Measurements from ENCODE around the gene PCGF3.
"Not testable (repeated sequence)": the region's sequence is repeated elsewhere in the genome, so short reads cannot be mapped to it uniquely, and the experiment has no call there.

PCGF3 gene

DNA sequence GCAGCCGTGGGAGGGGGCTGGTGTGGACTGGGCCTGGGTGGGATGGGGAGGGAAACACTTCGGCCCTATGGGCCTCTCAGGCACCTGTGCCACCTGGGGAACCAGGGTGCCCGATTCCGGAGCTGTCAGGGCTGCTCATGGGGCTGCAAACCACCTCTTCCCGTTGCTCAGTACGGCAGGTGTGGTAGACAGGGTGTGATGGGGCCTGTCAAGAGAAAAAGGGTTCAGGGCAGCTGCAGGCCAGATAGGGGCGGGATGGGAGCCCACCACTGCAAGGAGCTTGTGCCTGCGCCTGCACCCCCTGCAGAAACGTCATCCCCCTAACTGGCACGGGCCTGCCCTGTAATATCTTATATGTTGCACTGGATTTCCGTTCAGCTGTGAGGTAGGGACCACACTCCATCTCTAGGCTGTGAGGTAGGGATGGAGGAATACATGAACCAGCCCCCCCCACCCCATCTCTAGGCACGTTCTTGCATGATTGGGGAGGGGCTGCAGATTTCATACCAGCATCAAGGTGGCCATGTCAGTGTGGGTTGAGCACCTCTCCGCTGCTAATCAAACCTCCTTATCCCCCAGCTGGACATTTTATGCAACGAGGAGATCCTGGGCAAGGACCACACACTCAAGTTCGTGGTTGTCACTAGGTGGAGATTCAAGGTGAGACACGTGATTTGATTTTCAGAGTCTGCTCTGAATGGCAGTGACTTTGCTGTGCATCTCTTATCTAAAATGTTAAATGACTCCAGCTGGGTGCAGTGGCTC is 59.0 kb downstream of the PCGF3 start:
- no peak for TF ChIP-seq JUND (IDR thresholded peaks at IDR 0.05; ENCODE audit: low read depth)
- in situ Hi-C loops (cut with HindIII; ENCODE audit: low pct_unique_long_range_greater_than_20kb, low sequenced_read_pairs): no loop called here
- DNase-seq (ENCODE audit: low read depth in 1 of 2, low spot score in 1 of 2): no peak

DNA sequence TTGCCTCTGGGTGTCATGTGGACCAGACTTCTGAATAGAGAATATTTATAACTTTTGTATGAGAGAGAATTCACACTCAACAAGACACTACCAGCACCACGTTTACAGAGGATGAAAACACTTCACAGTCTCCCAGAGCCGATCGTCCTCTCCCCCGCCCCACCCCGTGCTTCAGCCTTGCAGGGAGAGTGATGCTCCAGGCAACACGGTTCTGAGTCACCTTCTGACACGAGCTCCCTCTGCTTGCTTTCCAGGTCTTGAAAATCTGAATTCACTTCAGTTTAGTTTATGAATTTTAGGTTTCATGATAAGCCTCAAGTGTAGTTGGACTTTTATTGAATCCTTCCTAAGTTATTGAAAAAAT is 60.5 kb downstream of the PCGF3 start:
- TF ChIP-seq JUND (IDR thresholded peaks at IDR 0.05; ENCODE audit: low read depth): no peak
- peak in 1 of 2 experiments; percentile 30 for DNase-seq (ENCODE audit: low read depth in 1 of 2, low spot score in 1 of 2)
- in situ Hi-C loops (cut with HindIII; ENCODE audit: low pct_unique_long_range_greater_than_20kb, low sequenced_read_pairs): no loop called here

DNA sequence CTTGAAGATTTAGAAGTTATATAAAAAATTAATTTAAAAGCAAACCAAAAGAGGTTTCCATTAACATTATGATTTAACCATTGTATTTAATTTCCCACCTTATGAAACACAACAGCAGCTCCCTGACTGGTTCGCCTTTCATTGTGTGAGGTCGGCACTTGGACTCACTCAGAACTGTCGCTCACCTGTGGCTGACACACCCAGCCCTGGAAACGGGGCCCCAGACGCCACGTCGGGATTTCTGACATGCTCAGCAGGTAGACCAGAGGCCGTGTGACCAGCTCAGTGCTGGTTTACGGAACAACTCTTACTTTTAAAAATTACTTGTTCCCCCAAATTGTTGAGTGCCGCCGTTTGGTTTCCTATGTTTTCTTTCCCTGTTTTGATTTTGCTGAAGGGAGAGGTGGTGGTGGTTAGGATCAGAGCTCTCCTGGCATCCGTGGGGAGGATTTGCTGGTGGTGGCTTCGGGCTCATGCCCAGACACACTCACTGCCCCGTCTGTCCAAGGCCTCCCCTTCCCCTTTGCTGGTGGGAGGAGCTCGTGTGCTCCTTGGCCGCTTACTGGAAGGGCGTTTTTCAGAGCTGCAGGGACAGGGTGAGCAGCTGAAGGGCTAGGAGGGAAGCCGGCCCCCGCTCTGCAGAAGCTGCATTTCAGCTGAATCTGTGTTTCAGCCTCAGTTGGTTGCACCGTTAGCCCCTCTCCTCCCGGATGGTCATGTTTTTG is 61.1 kb downstream of the PCGF3 start:
- in situ Hi-C loops (cut with HindIII; ENCODE audit: low pct_unique_long_range_greater_than_20kb, low sequenced_read_pairs): no loop called here
- no peak for TF ChIP-seq JUND (IDR thresholded peaks at IDR 0.05; ENCODE audit: low read depth)
- DNase-seq (ENCODE audit: low read depth in 1 of 2, low spot score in 1 of 2): no peak

DNA sequence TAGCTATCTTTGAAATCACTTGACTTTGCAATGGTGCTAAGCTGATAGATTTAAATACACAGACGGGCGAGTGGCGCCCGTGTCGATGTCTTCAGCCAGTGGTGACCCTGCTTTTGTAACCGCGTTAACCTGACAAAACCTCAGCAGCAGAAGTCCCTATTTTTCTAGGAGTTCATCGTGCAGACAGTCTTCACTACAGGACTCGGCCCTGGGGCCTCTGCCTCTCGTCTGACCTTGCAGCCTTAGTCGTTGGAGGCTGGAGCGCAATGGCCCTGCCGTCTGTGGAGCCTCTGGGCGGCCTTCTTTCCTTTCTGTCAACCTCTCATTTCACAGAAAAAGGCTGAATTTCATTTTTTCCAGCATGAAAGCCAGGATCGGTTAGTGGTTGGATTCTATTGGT is 62.4 kb downstream of the PCGF3 start:
- in situ Hi-C loops (cut with HindIII; ENCODE audit: low pct_unique_long_range_greater_than_20kb, low sequenced_read_pairs): no loop called here
- TF ChIP-seq JUND (IDR thresholded peaks at IDR 0.05; ENCODE audit: low read depth): no peak
- DNase-seq (ENCODE audit: low read depth in 1 of 2, low spot score in 1 of 2): no peak

DNA sequence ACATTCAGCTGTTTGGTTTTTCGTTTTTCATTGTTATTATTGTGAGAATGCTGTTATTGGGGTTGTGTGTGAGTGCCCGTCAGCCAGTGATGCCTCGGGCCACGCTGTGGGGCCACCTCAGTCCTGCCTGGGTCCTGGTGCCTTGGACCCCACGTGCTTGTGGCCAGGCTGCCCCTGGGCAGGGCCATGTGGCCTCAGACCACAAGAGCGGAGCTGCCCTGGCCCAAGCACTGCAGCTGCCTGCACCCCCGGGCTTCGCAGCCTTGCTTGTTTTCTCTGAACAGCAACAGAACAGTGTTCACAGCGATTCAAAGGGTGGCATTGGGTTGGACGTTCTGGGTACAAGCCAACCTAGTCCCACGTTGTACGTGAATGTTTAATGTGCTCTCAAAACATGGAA is 63.4 kb downstream of the PCGF3 start:
- TF ChIP-seq JUND (IDR thresholded peaks at IDR 0.05; ENCODE audit: low read depth): no peak
- in situ Hi-C loops (cut with HindIII; ENCODE audit: low pct_unique_long_range_greater_than_20kb, low sequenced_read_pairs): no loop called here
- no peak for DNase-seq (ENCODE audit: low read depth in 1 of 2, low spot score in 1 of 2)

DNA sequence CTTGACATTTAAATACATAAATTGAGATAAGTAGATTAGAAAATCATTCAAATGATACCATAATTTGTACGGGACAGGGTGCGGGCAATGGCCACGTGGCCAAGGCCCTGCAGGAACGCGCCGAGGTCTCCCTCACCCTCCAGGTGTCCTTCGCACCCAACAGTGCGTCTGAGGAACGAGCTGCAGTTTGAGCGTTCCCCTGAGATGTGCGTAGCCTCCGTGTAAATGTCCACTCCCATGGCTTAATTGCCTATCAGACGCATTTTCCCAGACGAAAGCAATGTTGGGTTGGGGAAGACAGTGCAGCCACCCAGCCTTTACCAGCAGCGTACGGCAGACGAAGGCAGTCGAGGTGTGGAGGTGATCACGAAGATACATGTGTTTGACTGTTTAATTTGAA is 63.9 kb downstream of the PCGF3 start:
- in situ Hi-C loops (cut with HindIII; ENCODE audit: low pct_unique_long_range_greater_than_20kb, low sequenced_read_pairs): no loop called here
- TF ChIP-seq JUND (IDR thresholded peaks at IDR 0.05; ENCODE audit: low read depth): no peak
- no peak for DNase-seq (ENCODE audit: low read depth in 1 of 2, low spot score in 1 of 2)

DNA sequence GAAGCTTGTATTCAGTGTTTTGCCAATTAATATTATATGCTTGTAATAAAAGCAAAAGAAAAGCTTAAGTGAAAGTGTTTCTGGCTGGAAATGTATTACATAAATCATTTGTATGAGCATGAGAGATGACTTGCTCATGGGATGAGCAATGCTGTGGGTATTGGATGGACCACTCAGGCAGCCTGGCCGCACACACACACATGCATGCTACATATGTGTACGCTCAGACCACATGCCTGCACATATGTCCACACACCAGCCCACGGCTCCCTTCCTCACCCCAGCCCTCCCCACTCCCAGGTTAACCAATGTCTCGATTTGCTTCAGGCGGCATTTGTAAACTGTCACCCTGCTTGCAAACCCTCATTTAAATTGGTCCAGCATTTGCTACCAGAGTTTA is 64.4 kb downstream of the PCGF3 start:
- in situ Hi-C loops (cut with HindIII; ENCODE audit: low pct_unique_long_range_greater_than_20kb, low sequenced_read_pairs): no loop called here
- no peak for TF ChIP-seq JUND (IDR thresholded peaks at IDR 0.05; ENCODE audit: low read depth)
- no peak for DNase-seq (ENCODE audit: low read depth in 1 of 2, low spot score in 1 of 2)

DNA sequence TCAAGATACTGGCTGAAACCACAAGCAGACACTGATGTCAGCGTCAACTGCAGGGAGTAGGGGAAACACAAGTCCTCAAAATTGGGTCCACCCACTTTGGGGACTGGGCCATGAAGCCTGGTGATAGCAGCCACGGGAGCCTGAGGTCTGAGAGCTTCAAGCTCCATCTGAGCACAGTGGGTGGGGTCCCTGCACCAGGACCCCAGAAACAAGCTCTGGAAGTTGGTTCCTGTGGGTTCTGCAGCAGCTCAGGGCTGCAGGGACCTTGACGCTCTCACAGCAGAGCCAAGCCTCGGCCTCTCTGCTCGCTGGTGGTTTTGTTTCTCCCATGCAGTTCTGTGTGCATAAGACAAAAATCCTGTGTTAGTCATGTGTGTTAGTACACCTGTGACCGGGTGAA is 65.8 kb downstream of the PCGF3 start:
- TF ChIP-seq JUND (IDR thresholded peaks at IDR 0.05; ENCODE audit: low read depth): no peak
- DNase-seq (ENCODE audit: low read depth in 1 of 2, low spot score in 1 of 2): no peak
- in situ Hi-C loops (cut with HindIII; ENCODE audit: low pct_unique_long_range_greater_than_20kb, low sequenced_read_pairs): no loop called here

DNA sequence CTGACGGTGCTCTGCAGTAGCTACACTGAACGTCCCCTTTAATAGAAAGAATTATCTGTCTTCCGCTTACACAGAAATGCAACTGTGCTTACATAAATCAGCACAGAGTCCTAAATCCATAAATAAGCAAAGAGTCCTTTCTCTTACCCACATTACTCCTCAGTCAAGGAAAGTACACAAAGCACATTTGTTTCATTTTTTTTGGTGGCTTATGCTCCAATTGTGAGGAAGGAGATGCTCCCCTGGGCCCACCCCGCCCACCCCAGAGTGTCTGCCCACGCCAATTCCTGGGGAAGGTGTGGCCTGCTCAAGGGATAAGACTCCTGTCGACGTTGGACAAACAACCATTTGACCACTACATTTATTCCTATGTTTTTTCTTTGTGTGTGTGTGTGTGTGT is 66.5 kb downstream of the PCGF3 start:
- DNase-seq (ENCODE audit: low read depth in 1 of 2, low spot score in 1 of 2): no peak
- TF ChIP-seq JUND (IDR thresholded peaks at IDR 0.05; ENCODE audit: low read depth): no peak
- in situ Hi-C loops (cut with HindIII; ENCODE audit: low pct_unique_long_range_greater_than_20kb, low sequenced_read_pairs): no loop called here

DNA sequence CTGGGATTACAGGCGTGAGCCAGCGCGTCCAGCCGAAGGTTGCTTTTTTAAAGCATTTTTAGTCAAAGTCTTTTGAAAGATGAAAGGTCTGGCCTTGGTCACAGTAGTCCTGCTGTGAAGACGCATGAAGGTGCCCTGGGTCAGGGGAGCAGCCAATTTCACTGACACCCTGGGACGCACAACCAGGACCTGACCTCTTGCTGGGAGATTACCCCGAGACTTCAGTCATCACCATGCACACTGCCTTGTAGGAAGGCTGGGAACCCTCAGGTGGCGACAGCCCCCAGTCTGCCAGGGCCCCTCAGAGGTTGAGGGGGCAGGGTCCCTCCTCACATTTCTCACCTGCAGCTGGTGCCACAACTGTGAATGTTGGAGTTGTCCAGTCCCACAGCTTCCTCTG is 67.1 kb downstream of the PCGF3 start:
- in situ Hi-C loops (cut with HindIII; ENCODE audit: low pct_unique_long_range_greater_than_20kb, low sequenced_read_pairs): no loop called here
- TF ChIP-seq JUND (IDR thresholded peaks at IDR 0.05; ENCODE audit: low read depth): no peak

DNA sequence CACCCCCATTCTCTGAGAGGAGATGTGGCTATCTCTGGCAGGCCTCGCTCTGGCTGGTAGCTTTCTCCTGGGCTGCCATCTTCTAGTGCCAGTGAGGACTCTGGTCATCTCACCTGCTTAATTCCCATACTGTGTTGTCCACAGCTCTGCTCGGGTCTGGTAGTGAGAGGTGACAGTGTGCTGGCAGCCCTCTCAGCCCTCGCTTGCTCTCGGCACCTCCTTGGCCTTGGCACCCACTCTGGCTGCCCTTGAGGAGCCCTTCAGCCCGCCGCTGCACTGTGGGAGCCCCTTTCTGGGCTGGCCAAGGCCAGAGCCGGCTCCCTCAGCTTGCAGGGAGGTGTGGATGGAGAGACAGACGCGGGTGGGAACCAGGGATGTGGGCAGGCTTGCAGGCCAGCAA is 67.6 kb downstream of the PCGF3 start:
- TF ChIP-seq JUND (IDR thresholded peaks at IDR 0.05; ENCODE audit: low read depth): no peak
- no peak for DNase-seq (ENCODE audit: low read depth in 1 of 2, low spot score in 1 of 2)
- in situ Hi-C loops (cut with HindIII; ENCODE audit: low pct_unique_long_range_greater_than_20kb, low sequenced_read_pairs): no loop called here

More for the DNA sequence above, 67.1 kb downstream of the PCGF3 start:
- DNase-seq (ENCODE audit: low read depth in 1 of 2, low spot score in 1 of 2): no peak

DNA sequence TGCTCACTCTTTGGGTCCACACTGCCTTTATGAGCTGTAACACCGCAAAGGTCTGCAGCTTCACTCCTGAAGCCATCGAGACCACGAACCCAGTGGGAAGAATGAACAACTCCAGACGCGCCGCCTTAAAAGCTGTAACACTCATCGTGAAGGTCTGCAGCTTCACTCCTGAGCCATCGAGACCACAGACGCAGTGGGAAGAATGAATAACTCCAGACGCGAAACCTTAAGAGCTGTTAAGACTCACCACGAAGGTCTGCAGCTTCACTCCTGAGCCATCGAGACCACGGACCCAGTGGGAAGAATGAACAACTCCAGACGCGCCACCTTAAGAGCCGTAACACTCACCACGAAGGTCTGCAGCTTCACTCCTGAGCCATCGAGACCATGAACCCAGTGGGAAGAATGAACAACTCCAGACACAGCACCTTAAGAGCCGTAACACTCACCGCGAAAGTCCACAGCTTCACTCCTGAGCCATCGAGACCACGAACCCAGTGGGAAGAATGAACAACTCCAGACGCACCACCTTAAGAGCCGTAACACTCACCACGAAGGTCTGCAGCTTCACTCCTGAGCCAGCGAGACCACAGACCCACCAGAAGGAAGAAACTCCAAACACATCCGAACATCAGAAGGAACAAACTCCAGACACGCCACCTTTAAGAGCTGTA is 68.9 kb downstream of the PCGF3 start:
- DNase-seq (ENCODE audit: low read depth in 1 of 2, low spot score in 1 of 2); in situ Hi-C loops (cut with HindIII; ENCODE audit: low pct_unique_long_range_greater_than_20kb, low sequenced_read_pairs): not testable (repeated sequence)

DNA sequence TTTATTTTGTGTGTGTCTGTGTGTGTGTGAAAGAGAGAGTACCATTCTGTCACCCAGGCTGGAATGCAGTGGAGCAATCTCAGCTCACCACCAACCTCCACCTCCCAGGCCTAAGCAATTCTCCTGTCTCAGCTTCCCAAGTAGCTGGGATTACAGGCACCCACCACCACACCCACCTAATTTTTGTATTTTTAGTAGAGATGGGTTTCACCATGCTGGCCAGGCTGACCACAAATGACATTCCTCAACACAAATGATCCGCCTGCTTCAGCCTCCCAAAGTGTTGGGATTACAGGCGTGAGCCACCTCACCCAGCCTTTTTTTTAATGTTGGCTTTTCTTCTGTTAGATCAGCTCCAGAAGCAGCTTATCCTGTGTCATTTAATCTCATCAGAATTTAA is 69.9 kb downstream of the PCGF3 start:
- DNase-seq (ENCODE audit: low read depth in 1 of 2, low spot score in 1 of 2); in situ Hi-C loops (cut with HindIII; ENCODE audit: low pct_unique_long_range_greater_than_20kb, low sequenced_read_pairs): not testable (repeated sequence)
